HL-60 (cell line): ENCODE results near the gene CCDC158.

Source experiments
- CTCF ChIP-seq: IDR thresholded peaks from one replicate; pipeline ENCODE4 v1.5.1; 2011; ENCODE audit warnings: low read length, control low read depth, inconsistent platforms; ENCODE audit not compliant: insufficient read depth
- GABPA ChIP-seq: IDR thresholded peaks from 2 replicates; pipeline ENCODE4 v1.6.1; 2012; ENCODE audit warnings: low read depth
- POLR2AphosphoS5 ChIP-seq: IDR thresholded peaks from 2 replicates; pipeline ENCODE4 v1.6.1; 2012; ENCODE audit warnings: low read depth
- TF ChIP-seq, protein P1 (sequence below): IDR thresholded peaks from 2 replicates; pipeline ENCODE4 v1.6.1; 2012; ENCODE audit warnings: low read depth; ENCODE audit not compliant: insufficient replicate concordance

GRCh38 chr4:76447393-76447851 is 26.5 kb upstream of the CCDC158 start:
- TF ChIP-seq CTCF, result no peak
- TF ChIP-seq, protein P1, sequence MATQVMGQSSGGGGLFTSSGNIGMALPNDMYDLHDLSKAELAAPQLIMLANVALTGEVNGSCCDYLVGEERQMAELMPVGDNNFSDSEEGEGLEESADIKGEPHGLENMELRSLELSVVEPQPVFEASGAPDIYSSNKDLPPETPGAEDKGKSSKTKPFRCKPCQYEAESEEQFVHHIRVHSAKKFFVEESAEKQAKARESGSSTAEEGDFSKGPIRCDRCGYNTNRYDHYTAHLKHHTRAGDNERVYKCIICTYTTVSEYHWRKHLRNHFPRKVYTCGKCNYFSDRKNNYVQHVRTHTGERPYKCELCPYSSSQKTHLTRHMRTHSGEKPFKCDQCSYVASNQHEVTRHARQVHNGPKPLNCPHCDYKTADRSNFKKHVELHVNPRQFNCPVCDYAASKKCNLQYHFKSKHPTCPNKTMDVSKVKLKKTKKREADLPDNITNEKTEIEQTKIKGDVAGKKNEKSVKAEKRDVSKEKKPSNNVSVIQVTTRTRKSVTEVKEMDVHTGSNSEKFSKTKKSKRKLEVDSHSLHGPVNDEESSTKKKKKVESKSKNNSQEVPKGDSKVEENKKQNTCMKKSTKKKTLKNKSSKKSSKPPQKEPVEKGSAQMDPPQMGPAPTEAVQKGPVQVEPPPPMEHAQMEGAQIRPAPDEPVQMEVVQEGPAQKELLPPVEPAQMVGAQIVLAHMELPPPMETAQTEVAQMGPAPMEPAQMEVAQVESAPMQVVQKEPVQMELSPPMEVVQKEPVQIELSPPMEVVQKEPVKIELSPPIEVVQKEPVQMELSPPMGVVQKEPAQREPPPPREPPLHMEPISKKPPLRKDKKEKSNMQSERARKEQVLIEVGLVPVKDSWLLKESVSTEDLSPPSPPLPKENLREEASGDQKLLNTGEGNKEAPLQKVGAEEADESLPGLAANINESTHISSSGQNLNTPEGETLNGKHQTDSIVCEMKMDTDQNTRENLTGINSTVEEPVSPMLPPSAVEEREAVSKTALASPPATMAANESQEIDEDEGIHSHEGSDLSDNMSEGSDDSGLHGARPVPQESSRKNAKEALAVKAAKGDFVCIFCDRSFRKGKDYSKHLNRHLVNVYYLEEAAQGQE, result no peak
- no peak for TF ChIP-seq POLR2AphosphoS5
- TF ChIP-seq GABPA, result no peak
